Endothelial cell (in vitro differentiated cells): ENCODE data around the gene MAGED2. TPM values are rescaled to one million over a fixed set of nuclear protein-coding genes. Genes with fewer than 3 reads are reported as not detected.
A peak's percentile ranks its signal among the peaks of the same experiment; 100 is the strongest.

ENCODE experiments used
- DNase-seq: peaks from one replicate; pipeline ENCODE4 v3.0.0; 2021; ENCODE audit warnings: low spot score
- H3K27ac Mint-ChIP-seq: one replicate; pipeline ENCODE4 v1.8.0; 2021; ENCODE audit warnings: mixed read lengths, inconsistent platforms; ENCODE audit not compliant: unreplicated experiment
- H3K27me3 Mint-ChIP-seq: one replicate; pipeline ENCODE4 v1.8.0; 2021; ENCODE audit warnings: mild to moderate bottlenecking, moderate library complexity, mixed read lengths, inconsistent platforms; ENCODE audit not compliant: unreplicated experiment
- H3K36me3 Mint-ChIP-seq: one replicate; pipeline ENCODE4 v1.8.0; 2021; ENCODE audit warnings: mild to moderate bottlenecking, low read depth, mixed read lengths, inconsistent platforms; ENCODE audit not compliant: unreplicated experiment
- H3K4me1 Mint-ChIP-seq: one replicate; pipeline ENCODE4 v1.8.0; 2021; ENCODE audit warnings: mild to moderate bottlenecking, mixed read lengths, inconsistent platforms; ENCODE audit not compliant: unreplicated experiment
- H3K4me3 Mint-ChIP-seq: one replicate; pipeline ENCODE4 v1.8.0; 2021; ENCODE audit warnings: mild to moderate bottlenecking, mixed read lengths, inconsistent platforms; ENCODE audit not compliant: unreplicated experiment
- H3K9me3 Mint-ChIP-seq: one replicate; pipeline ENCODE4 v1.8.0; 2021; ENCODE audit warnings: mixed read lengths, inconsistent platforms; ENCODE audit not compliant: unreplicated experiment
- CTCF ChIP-seq: fragments of 200-600 bp; sonication (generic); IDR thresholded peaks from one replicate; pipeline ENCODE4 v1.5.0; 2021; ENCODE audit warnings: antibody characterized with exemption; ENCODE audit not compliant: unreplicated experiment
- total RNA-seq: library from RNA; stranded (reverse); fragmentation: NEBNext Ultra II Directional; extraction: Animal tissue kit (Norgen Biotek cat#: 25700); gene quantifications from one replicate; pipeline ENCODE4 v1.2.1, GENCODE V29; 2021; ENCODE audit not compliant: unreplicated experiment

The MAGED2 gene
- total RNA-seq, 1 donor from 2014 or later = 581 TPM

- Mint-ChIP-seq H3K27me3 (peaks cover 2% of the 10 kb centered on the region), H3K4me1 (peaks cover 14% of the 10 kb centered on the region), H3K36me3 (no peaks in the 10 kb centered on the region), H3K9me3 (no peaks in the 10 kb centered on the region), H3K27ac (no peak overlapping the region), H3K4me3 (no peak overlapping the region)
- TF ChIP-seq CTCF = no peak
- no peak for DNase-seq
Measured at GRCh38 chrX:54794028-54794427, 13.5 kb upstream of the MAGED2 start.

- no peaks in the 10 kb centered on the region for H3K36me3 Mint-ChIP-seq
Measured at GRCh38 chrX:54794795-54795194, 12.8 kb upstream of the MAGED2 start.

GRCh38 chrX:54798137-54798536 lies 9.4 kb upstream of the MAGED2 start, which contains the start of gene ITIH6:
TSS of gene ITIH6 (minus strand) at chrX:54798255. CDS start at chrX:54798210, 45 bp downstream.
- no peak for TF ChIP-seq CTCF
- DNase-seq = no peak
- Mint-ChIP-seq H3K4me1 (peaks cover 4% of the 10 kb centered on the region), H3K9me3 (no peaks in the 10 kb centered on the region), H3K27ac (no peak within 1 kb of the TSS), H3K4me3 (no peak within 1 kb of the TSS), H3K36me3 (no peaks in the 10 kb centered on the region), H3K27me3 (peaks cover 2% of the 10 kb centered on the region)

More at GRCh38 chrX:54794795-54795194, 12.8 kb upstream of the MAGED2 start:
- Mint-ChIP-seq H3K27ac (no peak overlapping the region), H3K27me3 (peaks cover 2% of the 10 kb centered on the region), H3K4me1 (peaks cover 13% of the 10 kb centered on the region), H3K9me3 (no peaks in the 10 kb centered on the region), H3K4me3 (no peak overlapping the region)
- TF ChIP-seq CTCF = no peak
- no peak for DNase-seq

- Mint-ChIP-seq H3K36me3 (no peaks in the 10 kb centered on the region), H3K9me3 (no peaks in the 10 kb centered on the region), H3K4me1 (peaks cover 4% of the 10 kb centered on the region), H3K27ac (no peak overlapping the region), H3K4me3 (no peak overlapping the region), H3K27me3 (peaks cover 2% of the 10 kb centered on the region)
- no peak for DNase-seq
- no peak for TF ChIP-seq CTCF
Measured at GRCh38 chrX:54799046-54799445, 8.5 kb upstream of the MAGED2 start.

GRCh38 chrX:54808109-54808604 lies 612 bp downstream of the MAGED2 start:
- no peak for TF ChIP-seq CTCF

More at GRCh38 chrX:54808109-54808604, 612 bp downstream of the MAGED2 start:
- DNase-seq = peak; percentile 58
- Mint-ChIP-seq H3K4me3 (peak overlapping the region; percentile 99), H3K27me3 (peaks cover 7% of the 10 kb centered on the region), H3K36me3 (peaks cover 22% of the 10 kb centered on the region), H3K4me1 (peaks cover 20% of the 10 kb centered on the region), H3K27ac (peak overlapping the region; percentile 98), H3K9me3 (no peaks in the 10 kb centered on the region)
